Hepatocyte (in vitro differentiated cells): ENCODE results near the gene DCLK2.

Source experiments
- CTCF ChIP-seq: fragments of 200-600 bp; sonication (generic); IDR thresholded peaks from 2 replicates; pipeline ENCODE4 v1.5.1; 2016; ENCODE audit warnings: antibody characterized with exemption, mild to moderate bottlenecking; ENCODE audit not compliant: poor library complexity
- EZH2 ChIP-seq: fragments of 200-600 bp; sonication (generic); IDR thresholded peaks from 2 replicates; pipeline ENCODE4 v1.6.1; 2016; ENCODE audit warnings: antibody characterized with exemption, mild to moderate bottlenecking, borderline replicate concordance
- EZH2phosphoT487 ChIP-seq: fragments of 200-600 bp; sonication (generic); IDR thresholded peaks from one replicate; pipeline ENCODE4 v1.6.1; 2018; ENCODE audit warnings: antibody characterized with exemption, mild to moderate bottlenecking, low read depth, moderate library complexity; ENCODE audit not compliant: unreplicated experiment, severe bottlenecking

GRCh38 chr4:150089732-150090131 is 11.5 kb downstream of the DCLK2 start:
- no peak for TF ChIP-seq CTCF
- no peak for TF ChIP-seq EZH2
- no peak for TF ChIP-seq EZH2phosphoT487
